HG02678 (cell line): ENCODE measurements around the gene SERTAD4.
"Not testable (repeated sequence)": the region's sequence is repeated elsewhere in the genome, so short reads cannot be mapped to it uniquely, and the experiment has no call there.

Source experiments
- ATAC-seq: cut with Tn5 transposase; IDR thresholded peaks from one replicate; pipeline ENCODE4 v1.9.1; 2021; ENCODE audit warnings: mild to moderate bottlenecking, moderate library complexity; ENCODE audit not compliant: unreplicated experiment

SERTAD4 gene

DNA sequence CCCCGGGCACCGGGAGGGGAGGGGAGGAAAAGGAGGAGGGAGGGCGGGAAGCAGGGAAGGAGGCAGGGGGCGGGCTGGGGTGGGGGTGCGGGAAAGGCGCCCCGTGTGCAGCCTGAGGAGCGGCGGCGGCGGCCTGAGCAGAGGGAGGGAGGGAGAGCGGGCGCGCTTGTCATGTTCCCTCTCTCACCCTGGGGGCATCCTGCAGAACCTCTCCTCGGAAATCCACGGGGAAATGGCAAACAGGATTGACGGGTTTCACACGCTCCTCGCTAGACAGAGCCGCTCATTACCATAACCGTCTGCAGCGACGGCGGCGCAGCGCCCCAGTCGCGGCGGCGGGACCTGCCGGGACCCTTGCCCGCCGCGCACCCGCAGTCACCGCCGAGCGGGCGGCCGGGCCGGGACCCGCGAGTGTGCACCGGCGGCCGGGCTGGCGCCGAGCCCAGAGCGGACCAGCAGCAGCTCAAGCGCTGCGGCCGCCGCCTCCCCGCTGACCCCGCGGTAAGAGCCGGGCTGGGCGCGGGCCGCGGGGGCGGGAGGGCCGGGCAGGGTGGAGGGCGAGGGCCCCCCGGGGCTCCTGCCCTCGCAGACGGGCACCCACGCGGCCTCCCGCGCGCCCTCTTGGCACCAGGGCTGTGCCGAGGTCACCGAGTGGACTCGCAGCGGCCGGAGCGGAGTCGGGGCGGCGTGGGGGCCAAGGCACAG, at the start of gene SERTAD4:
TSS of gene SERTAD4 (plus strand) at position 286 of the 705 bp plus-strand sequence. CDS start 5,165 bp downstream, outside the sequence.
- peak; percentile 21 for ATAC-seq

DNA sequence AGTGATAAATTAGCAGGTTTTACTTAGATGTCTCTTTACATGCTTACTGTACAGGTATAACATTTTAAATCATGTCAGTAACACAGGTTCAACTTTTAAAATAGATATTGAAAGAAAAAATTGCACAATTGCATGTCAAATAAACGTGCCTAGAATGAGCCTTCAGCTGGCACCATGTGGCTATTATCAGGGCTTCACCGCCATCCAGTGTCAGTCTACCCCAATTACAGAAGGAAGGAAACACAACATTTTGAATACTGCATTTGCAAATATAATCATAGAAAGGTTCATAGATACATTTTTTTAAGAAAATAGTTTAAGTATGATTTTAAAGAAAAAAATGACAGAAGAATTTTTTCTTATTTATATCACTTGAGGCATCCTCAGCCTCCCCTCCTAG, 47.5 kb upstream of the SERTAD4 start:
- no peak for ATAC-seq

DNA sequence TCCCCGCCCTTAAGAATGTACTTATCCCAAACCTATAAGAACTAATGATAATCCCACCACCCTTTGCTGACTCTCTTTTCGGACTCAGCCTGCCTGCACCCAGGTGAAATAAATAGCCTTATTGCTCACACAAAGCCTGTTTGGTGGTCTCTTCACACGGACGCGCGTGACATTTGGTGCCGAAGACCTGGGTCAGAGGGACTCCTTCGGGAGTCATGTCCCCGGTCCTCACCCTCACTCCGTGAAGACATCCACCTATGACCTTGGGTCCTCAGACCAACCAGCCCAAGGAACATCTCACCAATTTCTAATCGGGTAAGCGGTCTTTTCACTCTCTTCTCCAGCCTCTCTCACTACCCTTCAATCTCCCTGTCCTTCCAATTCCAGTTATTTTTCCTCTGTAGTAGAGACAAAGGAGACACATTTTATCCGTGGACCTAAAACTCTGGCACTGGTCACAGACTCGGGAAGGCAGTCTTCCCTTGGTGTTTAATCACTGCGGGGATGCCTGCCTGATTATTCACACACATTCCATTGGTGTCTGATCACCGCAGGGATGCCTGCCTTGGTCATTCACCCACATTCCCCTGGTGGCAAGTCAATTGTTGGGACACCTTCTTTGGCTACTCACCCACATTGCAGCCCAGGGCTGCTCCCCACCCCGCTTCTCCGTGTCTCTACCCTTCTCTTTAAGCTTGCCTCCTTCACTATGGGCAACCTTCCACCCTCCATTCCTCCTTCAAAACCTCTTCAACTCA, 44.6 kb upstream of the SERTAD4 start:
- ATAC-seq, result not testable (repeated sequence)

DNA sequence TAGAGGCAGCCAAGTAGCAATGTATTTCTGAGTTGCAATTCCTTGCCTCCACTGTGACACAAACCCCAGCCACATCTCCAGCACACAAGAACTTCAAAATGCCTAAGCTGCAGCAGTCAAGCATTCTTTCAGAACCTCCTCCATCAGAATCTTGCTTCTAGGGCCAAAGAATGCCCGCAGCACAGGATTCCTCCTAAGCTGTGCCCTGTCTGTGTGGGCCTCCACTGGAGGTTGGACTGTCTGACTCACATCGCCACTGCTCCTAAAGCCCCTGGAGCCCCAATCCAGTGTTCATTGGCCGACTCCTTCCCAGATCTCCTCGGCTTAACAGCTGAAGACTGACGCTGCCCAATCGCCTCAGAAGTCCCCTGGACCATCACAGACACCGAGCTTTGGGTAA, 43.2 kb upstream of the SERTAD4 start:
- ATAC-seq, result no peak

DNA sequence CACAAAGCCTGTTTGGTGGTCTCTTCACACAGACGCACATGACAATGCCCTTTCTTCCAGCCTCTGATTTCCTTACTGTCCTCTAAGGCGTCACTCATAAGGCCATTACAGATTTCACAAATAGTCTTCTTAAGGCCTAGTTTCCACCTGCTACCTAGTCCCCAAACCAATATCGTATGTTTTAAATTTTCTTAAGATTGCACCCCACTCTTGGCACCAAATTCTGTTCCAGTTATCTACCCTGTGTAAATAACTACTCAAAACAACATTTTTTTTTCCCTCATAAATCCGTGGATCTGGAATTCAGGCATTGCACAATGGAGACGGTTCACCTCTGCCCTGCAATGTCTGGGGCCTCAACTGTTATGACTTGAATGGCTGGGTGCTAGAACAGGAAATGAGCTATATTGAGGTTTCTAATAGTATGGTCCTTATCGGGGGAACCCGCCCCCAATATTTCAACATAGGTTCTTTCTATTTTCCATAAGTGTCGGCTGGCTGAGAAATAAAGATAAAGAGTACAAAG, 36.9 kb upstream of the SERTAD4 start:
- ATAC-seq, result no peak

DNA sequence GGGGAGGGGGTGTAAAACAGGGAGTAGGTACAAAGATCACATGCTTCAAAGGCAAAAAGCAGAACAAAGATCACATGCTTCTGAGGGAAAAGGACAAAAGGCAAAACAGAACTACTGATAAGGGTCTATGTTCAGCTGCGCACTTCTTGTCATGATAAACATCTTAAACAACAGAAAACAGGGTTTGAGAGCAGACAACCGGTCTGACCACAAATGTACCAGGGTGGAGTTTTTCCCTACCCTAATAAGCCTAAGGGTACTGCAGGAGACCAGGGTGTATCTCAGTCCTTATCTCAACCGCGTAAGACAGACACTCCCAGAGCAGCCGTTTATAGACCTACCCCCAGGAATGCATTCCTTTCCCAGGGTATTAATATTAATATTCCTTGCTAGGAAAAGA, 36.3 kb upstream of the SERTAD4 start:
- ATAC-seq, result not testable (repeated sequence)

DNA sequence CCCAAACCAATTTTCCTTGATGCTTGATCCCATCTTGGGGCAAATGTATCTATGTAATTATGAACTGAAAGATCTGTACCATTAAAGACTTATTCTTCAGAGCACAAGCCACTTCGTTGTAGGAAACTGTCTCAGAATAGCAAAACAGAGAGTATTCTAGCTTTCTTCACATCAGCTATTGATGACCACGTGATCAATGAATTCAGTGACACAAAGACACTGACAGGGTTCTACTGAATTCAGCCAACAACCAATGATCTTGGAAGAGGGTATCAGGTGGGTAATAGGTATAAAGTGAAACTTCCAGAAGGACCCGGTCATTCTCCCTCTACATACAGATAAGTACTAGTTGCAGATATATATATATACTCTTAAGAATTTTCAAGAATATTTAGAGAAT, 33.8 kb upstream of the SERTAD4 start:
- ATAC-seq, result no peak

DNA sequence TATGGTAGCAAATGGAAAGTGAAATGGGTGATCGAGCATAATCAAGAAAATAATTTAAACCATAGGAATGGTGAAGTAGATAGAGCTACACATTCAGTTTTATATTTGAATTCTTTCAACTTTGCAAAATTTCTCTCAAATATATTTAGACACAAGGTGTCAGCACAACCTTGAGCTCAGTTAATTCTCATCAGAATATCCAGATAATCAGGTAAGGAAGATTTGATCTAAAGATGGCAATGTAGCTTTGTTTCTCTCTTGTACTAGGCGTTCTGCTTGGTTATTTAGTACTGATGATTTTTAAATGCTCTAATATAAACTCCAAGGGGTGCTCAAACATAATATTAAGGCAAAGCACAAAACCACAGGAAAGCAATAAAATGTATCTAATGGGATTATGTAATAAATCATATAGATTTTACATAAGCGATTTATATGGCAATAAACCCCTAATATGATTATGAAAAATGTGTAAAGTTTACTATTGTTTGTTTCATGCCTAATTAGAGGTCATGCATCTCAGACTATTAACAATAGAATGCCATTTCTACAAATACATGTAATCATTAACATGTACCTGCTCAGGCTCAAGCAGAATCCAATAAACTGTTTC, 32.4 kb upstream of the SERTAD4 start:
- no peak for ATAC-seq

DNA sequence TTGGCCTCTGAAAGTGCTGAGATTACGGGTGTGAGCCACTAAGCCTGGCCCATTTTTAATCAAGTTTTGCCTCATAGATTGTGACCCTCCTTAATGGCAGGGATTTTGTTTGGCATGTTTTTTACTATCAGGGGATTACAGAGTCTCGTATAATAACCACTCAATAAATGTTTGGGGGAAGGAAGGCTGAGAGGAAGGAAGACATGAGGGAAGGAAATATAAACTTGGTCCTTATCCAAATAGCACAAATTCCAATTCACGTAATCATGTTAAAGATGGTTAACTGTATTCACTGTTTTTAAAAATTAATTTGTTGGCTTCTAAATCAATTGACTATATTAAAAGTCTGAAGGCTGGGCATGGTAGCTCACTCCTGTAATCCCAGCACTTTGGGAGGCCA, 30.9 kb upstream of the SERTAD4 start:
- no peak for ATAC-seq

DNA sequence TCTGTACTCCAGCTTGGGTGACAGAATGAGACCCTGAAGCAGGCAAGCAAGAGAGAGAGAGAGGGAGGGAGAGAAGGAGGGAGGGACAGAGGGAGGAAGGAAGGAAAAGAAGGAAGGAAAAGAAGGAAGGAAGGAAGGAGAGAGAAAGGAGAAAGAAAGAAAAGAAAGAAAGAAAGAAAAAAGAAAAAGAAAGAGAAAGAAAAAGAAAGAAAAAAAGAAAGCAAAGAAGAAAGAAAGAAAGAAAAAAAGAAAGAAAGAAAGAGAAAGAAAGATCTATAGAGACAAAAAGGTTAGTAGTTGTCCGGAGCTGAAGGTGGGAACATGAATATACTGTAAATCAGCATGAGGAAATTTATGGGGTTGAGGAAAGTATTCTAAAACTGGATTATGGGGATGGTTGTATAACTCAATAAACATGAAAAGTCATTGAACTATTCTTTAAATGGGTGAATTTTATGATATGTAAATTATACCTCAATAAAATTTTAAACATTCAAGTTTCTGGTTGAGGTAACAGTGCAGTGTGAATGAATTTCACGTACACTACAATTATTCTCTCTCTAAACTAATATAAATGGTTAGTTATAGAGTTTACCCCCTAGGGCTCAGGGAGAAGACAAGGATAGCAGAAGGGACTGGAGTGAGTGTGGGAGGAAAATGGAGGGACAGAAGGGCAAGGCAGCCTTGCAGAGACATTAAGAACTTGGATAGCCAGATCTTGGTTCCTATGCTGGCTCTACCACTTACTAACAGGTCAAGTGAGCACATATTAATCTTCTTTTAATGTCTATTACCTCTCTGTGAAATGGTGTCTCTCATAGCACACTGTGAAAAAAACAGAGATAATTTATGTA, 24.8 kb upstream of the SERTAD4 start:
- ATAC-seq, result no peak

DNA sequence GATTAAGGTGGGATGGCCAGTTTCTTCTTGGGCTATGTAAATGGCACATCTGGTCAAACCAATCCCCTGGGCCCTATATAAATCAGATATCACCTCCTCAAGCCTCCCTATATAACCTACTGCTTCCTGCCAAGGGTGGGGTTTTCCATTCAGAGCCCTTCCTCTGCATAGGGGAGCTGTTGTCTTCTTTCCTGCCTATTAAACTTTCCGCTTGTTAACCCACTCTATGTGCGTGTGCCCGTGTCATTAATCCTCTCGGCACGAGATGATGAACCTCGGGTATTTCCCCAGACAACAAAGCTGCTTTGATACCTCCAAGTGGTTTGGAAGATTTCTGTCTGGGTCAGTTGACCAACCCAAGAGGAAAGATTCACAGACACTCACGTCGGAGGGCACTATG, 19.3 kb upstream of the SERTAD4 start:
- ATAC-seq, result no peak

DNA sequence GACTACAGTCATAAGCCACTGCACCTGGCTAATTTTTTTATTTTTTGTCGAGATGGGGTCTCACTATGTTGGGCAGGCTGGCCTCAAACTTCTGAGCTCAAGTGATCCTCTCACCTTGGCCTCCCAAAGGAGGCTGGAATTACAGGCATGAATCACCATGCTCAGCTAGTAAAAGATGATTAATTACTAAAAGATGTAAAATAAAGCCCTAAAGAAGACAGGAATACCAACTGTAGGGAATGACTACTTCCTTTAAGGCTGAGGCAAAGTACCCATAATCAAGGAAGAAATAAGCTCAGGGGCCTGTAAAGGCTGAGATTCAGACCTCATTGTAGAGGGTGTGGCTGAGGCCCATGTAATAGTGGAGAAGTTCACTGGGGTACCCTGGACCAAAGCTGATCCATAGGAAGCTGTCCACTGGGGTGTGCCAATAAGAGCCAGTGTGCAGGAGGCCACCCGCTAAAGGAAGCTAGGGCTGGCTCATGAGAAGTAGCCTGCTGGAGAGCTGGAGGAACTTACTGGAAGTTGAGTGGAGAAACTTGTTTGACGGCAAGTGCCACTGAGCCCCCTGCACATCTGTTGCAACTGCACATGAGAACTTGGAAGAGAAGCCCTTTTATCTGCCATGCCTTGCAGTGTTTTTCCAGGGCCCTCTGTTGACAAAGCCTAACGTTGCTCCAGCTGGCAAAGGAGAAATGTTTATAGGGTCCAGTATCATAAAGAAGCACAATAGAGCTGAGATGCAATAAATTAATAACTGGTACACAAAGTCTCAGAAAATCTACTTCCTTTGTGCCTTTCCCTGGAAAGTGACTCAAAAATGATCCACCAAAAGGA, 17.8 kb upstream of the SERTAD4 start:
- no peak for ATAC-seq

DNA sequence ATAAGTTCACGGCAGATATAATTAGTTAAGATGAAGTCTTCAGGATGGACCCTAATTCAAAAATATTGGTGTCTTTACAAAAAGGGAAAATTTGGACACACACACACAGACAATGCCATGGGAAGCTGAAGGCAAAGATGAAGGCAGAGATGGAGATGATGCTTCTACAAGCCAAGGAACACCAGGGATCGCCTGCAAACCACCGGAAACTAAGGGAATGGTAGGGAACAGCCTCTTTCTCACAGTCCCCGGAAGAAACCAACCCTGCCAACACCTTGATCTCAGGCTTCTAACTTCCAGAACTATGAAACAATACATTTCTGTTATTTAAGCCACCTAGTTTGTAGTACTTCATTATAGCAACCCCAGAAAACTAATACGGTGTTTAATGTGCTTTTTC, 15.1 kb upstream of the SERTAD4 start:
- no peak for ATAC-seq

DNA sequence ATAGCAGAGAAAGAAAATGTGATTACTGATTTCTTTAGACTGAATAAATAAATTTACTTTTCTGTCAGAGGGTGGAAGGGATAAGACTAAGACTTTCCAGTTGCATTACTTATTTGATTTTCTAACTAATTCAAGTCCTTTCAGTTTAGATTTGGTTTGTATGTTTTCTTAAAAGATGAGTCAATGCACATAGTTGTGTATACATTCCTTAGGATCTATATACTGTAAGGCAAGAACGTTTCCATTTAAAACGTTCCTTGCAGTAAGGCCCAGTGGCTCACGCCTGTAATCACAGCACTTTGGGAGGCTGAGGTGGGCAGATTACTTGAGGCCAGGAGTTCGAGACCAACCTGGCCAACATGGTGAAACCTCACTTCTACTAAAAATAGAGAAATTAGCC, 14.5 kb upstream of the SERTAD4 start:
- ATAC-seq, result no peak

DNA sequence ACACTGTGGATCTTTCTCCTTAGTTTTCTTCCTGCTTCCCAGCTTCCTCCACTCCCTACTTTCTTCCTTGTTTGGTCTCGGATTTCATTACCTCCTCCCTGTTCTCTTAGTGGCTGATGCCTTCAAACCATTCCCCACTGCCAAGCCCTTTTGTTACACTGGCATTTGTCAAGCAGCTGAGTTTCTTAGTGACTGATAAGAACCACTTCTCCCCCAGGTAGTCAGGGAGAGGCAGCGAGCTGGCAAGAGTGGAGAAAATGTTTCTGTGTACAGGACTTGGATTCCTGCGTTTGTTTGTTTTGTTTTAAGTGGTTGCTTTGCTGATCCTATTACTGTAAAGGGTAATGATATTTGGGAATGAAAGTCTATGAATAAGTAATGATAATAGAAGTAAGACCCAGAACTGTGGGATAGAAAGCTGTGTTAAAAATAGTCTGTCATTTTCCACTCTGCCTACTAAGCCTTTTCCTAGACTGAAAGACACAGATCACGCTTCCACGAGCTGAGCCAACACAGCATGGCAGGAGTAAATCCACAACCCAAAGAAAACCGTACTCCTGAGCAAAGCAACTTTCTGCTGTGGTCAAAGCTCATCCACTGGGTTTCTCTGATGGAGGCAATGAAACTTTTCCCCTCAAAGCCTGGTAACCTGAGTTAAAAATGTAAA, 10.1 kb upstream of the SERTAD4 start:
- no peak for ATAC-seq

DNA sequence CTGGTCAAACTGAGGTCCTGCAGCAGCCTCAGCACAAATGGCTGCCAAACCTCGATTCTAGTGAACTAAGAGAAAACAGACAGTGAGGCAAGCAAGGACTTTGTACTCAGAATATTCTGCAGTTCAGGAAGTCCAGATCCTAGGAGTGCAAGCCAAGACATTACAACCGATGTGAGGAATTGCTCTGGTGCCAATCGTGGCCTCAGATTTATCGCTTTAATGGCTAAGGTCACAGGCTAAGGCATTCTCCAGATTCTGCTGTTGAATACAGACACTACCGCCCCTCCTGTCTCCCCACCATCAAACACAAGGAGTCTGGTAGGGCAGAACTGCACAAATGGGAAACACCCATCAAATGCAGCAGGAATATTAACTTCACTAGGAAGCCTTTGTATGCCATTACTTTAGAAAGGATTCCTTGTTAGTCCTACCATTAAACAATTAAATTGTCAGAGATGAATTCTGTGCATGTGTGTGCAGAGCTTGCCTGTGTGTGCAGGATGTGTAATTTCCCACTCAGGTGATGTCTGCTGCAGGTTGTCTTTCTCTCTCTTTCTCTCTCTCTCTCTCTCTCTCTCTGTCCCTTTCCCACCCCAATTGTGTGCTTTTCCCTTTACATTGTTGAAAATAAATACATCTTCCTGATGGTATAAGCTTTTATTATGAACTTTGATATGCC, 9.2 kb upstream of the SERTAD4 start:
- no peak for ATAC-seq

DNA sequence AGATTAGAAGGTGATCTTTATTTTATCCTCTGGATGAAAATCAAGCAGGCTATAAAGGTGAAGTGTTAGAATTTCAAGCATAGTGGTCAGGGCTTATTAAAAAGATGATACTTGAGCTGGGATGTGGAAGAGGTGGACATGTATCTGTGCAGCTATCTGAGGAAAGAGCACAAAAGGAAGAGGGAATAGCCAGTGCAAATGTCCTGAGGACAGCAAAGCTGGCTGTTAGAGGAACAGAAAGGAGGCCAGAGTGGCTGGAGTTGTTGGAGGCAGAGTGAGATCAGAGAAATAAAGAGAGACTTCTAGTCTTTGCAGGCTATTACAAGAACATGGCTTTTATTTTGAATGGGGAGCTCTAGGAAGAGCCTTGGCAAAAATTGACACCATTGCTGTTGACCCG, 4.4 kb upstream of the SERTAD4 start:
- no peak for ATAC-seq

DNA sequence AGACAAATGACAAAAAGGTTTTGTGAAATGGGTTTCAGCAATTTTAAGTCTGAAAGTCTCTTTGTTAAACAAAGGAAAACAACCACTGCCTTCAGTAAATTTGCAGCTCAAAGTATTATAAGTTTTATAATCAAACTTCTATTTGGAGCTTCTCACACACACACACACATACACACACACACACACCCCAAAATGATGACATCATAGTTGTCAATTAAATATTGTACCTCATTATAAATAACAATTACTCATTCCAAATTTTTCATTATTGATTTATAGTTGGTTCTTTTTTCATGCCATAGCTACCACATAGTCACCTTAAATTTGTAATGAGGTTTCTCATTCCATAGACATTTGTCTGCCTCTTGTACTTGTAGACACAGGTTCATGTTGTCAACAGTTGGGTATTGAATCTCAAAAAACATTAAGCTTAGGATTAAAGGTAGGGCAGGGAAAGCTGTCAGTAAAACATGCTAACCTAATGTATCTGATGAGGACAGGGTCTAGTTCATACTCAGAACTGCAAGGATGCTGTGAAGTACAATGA, 2.4 kb upstream of the SERTAD4 start:
- no peak for ATAC-seq
